Heart left ventricle (tissue), 13 donors: ENCODE results near the gene EXD1.

Source experiments
- CTCF ChIP-seq, 12 donors: fragments of 200-600 bp; sonication (generic) in 4 of 12; IDR thresholded peaks; one replicate each; pipeline versions ENCODE4 v1.5.0 to v1.8.0; 2018 to 2022; ENCODE audit warnings: antibody characterized with exemption in 12 of 12, mild to moderate bottlenecking in 5 of 12
- POLR2A ChIP-seq, 2 donors: fragments of 450-650 bp; IDR thresholded peaks; one replicate each; pipeline ENCODE4 v1.6.1; 2017; ENCODE audit warnings: antibody characterized with exemption in 2 of 2, mild to moderate bottlenecking in 2 of 2, moderate library complexity in 2 of 2
- donor health status: ischemic (EF 13 %, LVEDD 7.1; RV severe dilation, severe dysfunction).
- donor health status: DM: no; HTN: yes; CAD: no.
- donor health status: DM: no; HTN: no; CAD: no.
- donor health status: ischemic (EF 25% LVEDD 6.9; RV normal size, moderate dysfunction).
- donor health status: ischemic (EF 25% LVEDD 5.7; RV mildly dilated, moderate dysfunction).
- donor health status: ischemic (EF 35%, LVEDD 5.7; RV mildly dilated, moderate dysfunction).
- donor health status: nonischemic (EF 11% LVEDD 7.7; RV severe dilation, severe dysfunction).
- donor health status: DM: yes; HTN: yes; CAD: no.
- donor health status: PGD.
- donor health status: ischemic (EF 29% LVEDD 5.4; RV normal size, mild dysfunction).
- donor health status: nonischemic (EF 23%, LVEDD 6.1; RV moderate dilation, normal function).

GRCh38 chr15:41235929-41236328, 5.4 kb upstream of the EXD1 start:
- TF ChIP-seq CTCF (IDR thresholded peaks at IDR 0.05): no peak
- no peak for TF ChIP-seq POLR2A (IDR thresholded peaks at IDR 0.05)
